IgD-negative memory B cell (primary cell): ENCODE results near the gene ZSCAN20. TPM values are rescaled to one million over a fixed set of nuclear protein-coding genes. Genes with fewer than 3 reads are reported as not detected.

Experiments used
- H3K27ac Mint-ChIP-seq, 3 donors: one replicate each; pipeline ENCODE4 v1.8.0; 2020 to 2022; ENCODE audit warnings: mild to moderate bottlenecking in 3 of 3, mixed read lengths in 3 of 3, moderate library complexity in 1 of 3
- H3K27me3 Mint-ChIP-seq: one replicate; pipeline ENCODE4 v1.8.0; 2021; ENCODE audit warnings: mixed read lengths
- H3K36me3 Mint-ChIP-seq: one replicate; pipeline ENCODE4 v1.8.0; 2020; ENCODE audit warnings: mild to moderate bottlenecking, mixed read lengths
- H3K4me1 Mint-ChIP-seq, 3 donors: one replicate each; pipeline ENCODE4 v1.8.0; 2020 to 2022; ENCODE audit warnings: mixed read lengths in 3 of 3, mild to moderate bottlenecking in 1 of 3
- H3K4me3 Mint-ChIP-seq, 4 donors: one replicate each; pipeline ENCODE4 v1.8.0; 2020 to 2022; ENCODE audit warnings: mild to moderate bottlenecking in 4 of 4, mixed read lengths in 4 of 4, moderate library complexity in 3 of 4
- H3K9me3 Mint-ChIP-seq, 3 donors: one replicate each; pipeline ENCODE4 v1.8.0; 2020 to 2021; ENCODE audit warnings: mixed read lengths in 3 of 3, mild to moderate bottlenecking in 1 of 3
- polyA plus RNA-seq: library from polyadenylated mRNA; unstranded; fragments of 300-500 nt; fragmentation: Illumina TruSeq; gene quantifications from one replicate; pipeline ENCODE4 v1.2.3, GENCODE V29; 2021

ZSCAN20 gene
- polyA plus RNA-seq, 1 donor from 2014 or later = 0.45 TPM

DNA sequence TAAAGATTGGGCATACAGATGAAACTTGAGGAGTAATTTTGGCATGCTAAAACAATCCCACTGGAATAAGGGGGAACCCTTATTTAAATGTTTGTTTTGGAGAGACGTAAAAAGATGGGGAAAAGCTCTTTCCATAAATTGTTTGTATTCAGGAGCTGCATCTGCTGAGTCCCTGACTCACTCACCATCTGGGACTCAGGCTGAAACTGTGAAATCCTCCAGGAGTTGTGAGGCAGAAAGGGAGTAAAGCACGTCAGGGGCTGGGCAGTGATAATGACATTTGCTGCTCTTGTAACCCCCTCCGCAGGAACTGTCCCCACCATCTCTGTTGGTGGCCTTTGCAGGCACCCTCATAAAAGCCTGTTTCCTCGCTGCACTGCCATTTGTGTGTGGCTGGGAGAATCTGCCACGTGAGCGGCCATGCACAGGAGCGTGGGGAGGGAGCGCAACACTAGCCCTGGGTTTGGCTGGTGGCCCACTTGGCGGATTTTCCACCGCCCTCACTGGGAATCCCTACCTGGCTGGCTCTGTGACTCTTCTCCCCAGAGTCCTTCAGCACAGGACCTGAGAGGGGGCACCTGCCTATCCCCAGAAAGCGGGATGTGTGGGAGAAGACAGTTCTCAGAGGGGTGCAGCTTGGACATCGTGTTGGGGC is 45.3 kb downstream of the ZSCAN20 start:
- H3K36me3 Mint-ChIP-seq = no peaks in the 10 kb centered on the region
- H3K27me3 Mint-ChIP-seq = peaks cover 7% of the 10 kb centered on the region

DNA sequence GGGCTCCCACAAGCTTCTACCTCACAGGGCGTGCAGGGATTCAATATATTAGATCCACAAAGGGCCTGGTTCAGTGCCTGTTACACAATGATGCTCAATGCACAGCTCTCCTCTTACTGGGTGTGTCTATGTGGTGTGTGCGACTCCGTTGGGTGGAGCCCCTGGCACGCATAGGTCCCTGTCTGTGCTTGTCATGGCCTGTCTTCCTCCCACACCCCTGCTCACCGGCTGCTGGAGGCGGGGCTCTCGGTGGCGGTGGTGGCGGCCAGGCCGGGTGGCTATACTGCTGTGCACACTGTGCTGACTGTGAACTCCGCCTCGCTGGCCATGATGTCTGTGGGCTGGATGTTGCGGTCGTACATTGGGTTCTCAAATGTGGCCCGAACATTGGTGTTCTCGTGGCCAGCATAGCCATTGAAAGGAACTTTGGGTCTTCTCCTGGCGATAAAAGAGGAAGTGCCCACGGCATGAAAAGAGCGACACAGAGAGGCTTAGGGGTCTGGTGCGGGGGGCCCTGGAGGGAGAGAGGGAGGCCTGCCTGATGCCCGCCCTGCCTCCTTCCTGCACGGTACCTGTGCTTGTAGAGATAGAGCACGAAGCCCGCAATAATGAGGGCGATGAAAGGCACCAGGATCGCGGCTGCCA is 46.9 kb downstream of the ZSCAN20 start:
- no peaks in the 10 kb centered on the region for H3K36me3 Mint-ChIP-seq
- peaks cover 0 to 3% (median 0%) of the 10 kb centered on the region in 3 donors for H3K9me3 Mint-ChIP-seq
- peaks cover 7% of the 10 kb centered on the region for H3K27me3 Mint-ChIP-seq
- H3K27ac Mint-ChIP-seq = no peak overlapping the region
- H3K4me1 Mint-ChIP-seq = no peaks in the 10 kb centered on the region
- H3K4me3 Mint-ChIP-seq = no peak overlapping the region

More for the DNA sequence above, 45.3 kb downstream of the ZSCAN20 start:
- no peak overlapping the region for H3K4me3 Mint-ChIP-seq
- H3K27ac Mint-ChIP-seq = no peak overlapping the region
- peaks cover 0 to 9% (median 2%) of the 10 kb centered on the region in 3 donors for H3K9me3 Mint-ChIP-seq
- H3K4me1 Mint-ChIP-seq = no peaks in the 10 kb centered on the region

GRCh38 chr1:33524586-33524985 is 52.1 kb downstream of the ZSCAN20 start:
- Mint-ChIP-seq H3K27me3 (peaks cover 6% of the 10 kb centered on the region), H3K27ac (no peak overlapping the region)

GRCh38 chr1:33527934-33528333 is 55.5 kb downstream of the ZSCAN20 start:
- H3K27ac Mint-ChIP-seq = no peak overlapping the region
- no peaks in the 10 kb centered on the region for H3K4me1 Mint-ChIP-seq
- H3K27me3 Mint-ChIP-seq = peaks cover 3% of the 10 kb centered on the region
- no peak overlapping the region for H3K4me3 Mint-ChIP-seq
- H3K9me3 Mint-ChIP-seq = peaks cover 0 to 5% (median 2%) of the 10 kb centered on the region in 3 donors
- H3K36me3 Mint-ChIP-seq = no peaks in the 10 kb centered on the region

More at GRCh38 chr1:33524586-33524985, 52.1 kb downstream of the ZSCAN20 start:
- Mint-ChIP-seq H3K9me3 (peaks cover 0 to 3% (median 0%) of the 10 kb centered on the region in 3 donors), H3K36me3 (no peaks in the 10 kb centered on the region), H3K4me3 (no peak overlapping the region), H3K4me1 (no peaks in the 10 kb centered on the region)

- H3K36me3 Mint-ChIP-seq = no peaks in the 10 kb centered on the region
- peaks cover 3% of the 10 kb centered on the region for H3K27me3 Mint-ChIP-seq
- peaks cover 0 to 5% (median 2%) of the 10 kb centered on the region in 3 donors for H3K9me3 Mint-ChIP-seq
- H3K4me3 Mint-ChIP-seq = no peak overlapping the region
- no peaks in the 10 kb centered on the region for H3K4me1 Mint-ChIP-seq
- no peak overlapping the region for H3K27ac Mint-ChIP-seq
Observed at GRCh38 chr1:33529957-33530356, 57.5 kb downstream of the ZSCAN20 start.

GRCh38 chr1:33532250-33532649 is 59.8 kb downstream of the ZSCAN20 start:
- Mint-ChIP-seq H3K27me3 (peaks cover 3% of the 10 kb centered on the region), H3K36me3 (no peaks in the 10 kb centered on the region), H3K9me3 (peaks cover 2 to 5% (median 2%) of the 10 kb centered on the region in 3 donors), H3K27ac (no peak overlapping the region), H3K4me1 (no peaks in the 10 kb centered on the region), H3K4me3 (no peak overlapping the region)

DNA sequence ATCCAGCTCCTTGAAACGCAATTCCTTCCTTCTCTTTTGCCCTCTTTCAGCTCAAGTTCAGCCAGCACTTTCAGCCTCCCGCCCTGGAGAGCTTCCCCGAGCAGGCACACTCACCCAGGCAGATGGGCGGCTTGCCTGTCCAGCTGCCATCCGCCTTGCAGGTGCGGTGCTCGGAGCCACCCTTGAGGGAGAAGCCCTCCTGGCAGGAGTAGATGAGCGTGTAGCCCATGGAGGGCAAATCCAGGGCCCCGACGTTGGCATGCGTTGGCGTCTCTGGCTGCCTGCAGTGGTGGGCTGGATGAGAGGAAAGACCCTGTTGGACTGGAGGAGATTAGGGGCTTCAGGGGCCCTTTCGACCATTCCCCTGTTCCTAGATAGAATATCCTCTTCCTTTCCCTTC is 60.5 kb downstream of the ZSCAN20 start:
- Mint-ChIP-seq H3K27me3 (peaks cover 3% of the 10 kb centered on the region), H3K27ac (no peak overlapping the region), H3K4me1 (no peaks in the 10 kb centered on the region), H3K9me3 (peaks cover 2 to 5% (median 2%) of the 10 kb centered on the region in 3 donors), H3K4me3 (no peak overlapping the region), H3K36me3 (no peaks in the 10 kb centered on the region)

- Mint-ChIP-seq H3K27me3 (peaks cover 3% of the 10 kb centered on the region), H3K27ac (no peak overlapping the region), H3K9me3 (peaks cover 2 to 4% (median 2%) of the 10 kb centered on the region in 3 donors), H3K36me3 (no peaks in the 10 kb centered on the region), H3K4me3 (no peak overlapping the region), H3K4me1 (peaks cover 0 to 2% (median 0%) of the 10 kb centered on the region in 3 donors)
Observed at GRCh38 chr1:33535334-33535733, 62.9 kb downstream of the ZSCAN20 start.

DNA sequence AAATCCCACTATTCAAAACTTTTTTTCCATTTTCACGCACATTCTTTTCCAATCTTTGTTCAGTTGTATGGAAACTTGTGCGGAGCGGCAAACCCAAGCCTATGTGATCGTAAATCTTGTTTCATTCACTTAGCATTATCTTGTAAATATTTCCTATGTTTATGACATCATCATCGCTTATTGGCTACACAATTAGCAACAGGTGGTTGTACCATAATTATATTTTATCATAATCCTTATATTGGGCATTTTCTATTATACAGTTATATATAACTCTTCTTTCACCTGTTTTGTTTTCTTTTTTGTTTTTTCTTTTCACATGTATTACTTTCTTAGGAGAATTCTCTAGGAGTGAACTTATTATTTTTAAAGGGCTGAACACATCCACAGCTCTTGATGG is 65.4 kb downstream of the ZSCAN20 start:
- no peak overlapping the region for H3K4me3 Mint-ChIP-seq
- H3K27ac Mint-ChIP-seq = no peak overlapping the region
- H3K36me3 Mint-ChIP-seq = no peaks in the 10 kb centered on the region
- H3K9me3 Mint-ChIP-seq = peaks cover 0 to 2% (median 0%) of the 10 kb centered on the region in 3 donors
- H3K4me1 Mint-ChIP-seq = peaks cover 0 to 2% (median 0%) of the 10 kb centered on the region in 3 donors
- peaks cover 7% of the 10 kb centered on the region for H3K27me3 Mint-ChIP-seq

DNA sequence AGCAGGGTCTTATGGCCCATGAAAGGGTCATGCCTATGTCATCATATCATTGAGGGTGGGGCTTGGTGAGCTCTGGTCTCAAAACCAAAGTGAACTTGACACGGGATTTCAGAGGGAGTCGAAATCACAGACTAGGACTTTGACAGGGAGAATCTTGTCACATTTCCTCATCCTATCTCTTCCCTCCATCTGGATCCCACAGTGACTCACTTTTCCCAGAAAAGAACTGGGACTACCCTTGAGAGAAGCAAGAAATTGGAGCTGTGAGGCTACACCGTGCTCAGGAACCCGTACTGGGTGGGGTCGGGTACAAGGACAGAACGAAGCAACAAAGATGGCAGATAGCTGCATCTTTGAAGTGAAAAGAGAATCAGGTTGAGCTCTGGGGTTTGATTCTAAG is 69.5 kb downstream of the ZSCAN20 start:
- Mint-ChIP-seq H3K27me3 (peaks cover 5% of the 10 kb centered on the region), H3K36me3 (peaks cover 2% of the 10 kb centered on the region), H3K9me3 (peaks cover 0 to 2% (median 0%) of the 10 kb centered on the region in 3 donors), H3K27ac (no peak overlapping the region), H3K4me3 (no peak overlapping the region), H3K4me1 (peaks cover 0 to 2% (median 0%) of the 10 kb centered on the region in 3 donors)

Other genes starting within 250 kb of the ZSCAN20 start
- gene ZNF362, start 216.2 kb upstream of the ZSCAN20 start, polyA plus RNA-seq = 20.4 TPM
- gene A3GALT2, start 151.5 kb upstream of the ZSCAN20 start, polyA plus RNA-seq = not detected
- 7.9 TPM for gene PHC2, start 41.5 kb upstream of the ZSCAN20 start, polyA plus RNA-seq